Duodenal mucosa (tissue), 2 donors: Measurements from ENCODE around the gene KRR1.
"Not testable (repeated sequence)": the region's sequence is repeated elsewhere in the genome, so short reads cannot be mapped to it uniquely, and the experiment has no call there.

ENCODE experiments used
- H3K27ac ChIP-seq: one replicate; pipeline ENCODE4 v1.7.0; 2013; ENCODE audit warnings: low read depth, low read length
- H3K27me3 ChIP-seq, 2 donors: one replicate each; pipeline ENCODE4 v1.7.0; 2013; ENCODE audit warnings: low read length in 2 of 2, control low read depth in 1 of 2; ENCODE audit not compliant: insufficient read depth in 2 of 2, control insufficient read depth in 1 of 2
- H3K36me3 ChIP-seq, 2 donors: one replicate each; pipeline ENCODE4 v1.7.0; 2013; ENCODE audit warnings: low read length in 2 of 2, control low read depth in 1 of 2; ENCODE audit not compliant: insufficient read depth in 2 of 2, control insufficient read depth in 1 of 2
- H3K4me1 ChIP-seq, 2 donors: one replicate each; pipeline ENCODE4 v1.7.0; 2013; ENCODE audit warnings: low read length in 2 of 2, control low read depth in 1 of 2; ENCODE audit not compliant: insufficient read depth in 2 of 2, control insufficient read depth in 1 of 2
- H3K4me3 ChIP-seq, 2 donors: one replicate each; pipeline ENCODE4 v1.7.0; 2013; ENCODE audit warnings: low read length in 2 of 2, low read depth in 1 of 2
- H3K9ac ChIP-seq, 2 donors: one replicate each; pipeline ENCODE4 v1.7.0; 2013; ENCODE audit warnings: low read length in 2 of 2, low read depth in 1 of 2
- H3K9me3 ChIP-seq, 2 donors: one replicate each; pipeline ENCODE4 v1.7.0; 2013; ENCODE audit warnings: low read length in 2 of 2, control low read depth in 1 of 2; ENCODE audit not compliant: control insufficient read depth in 1 of 2

KRR1 gene

DNA sequence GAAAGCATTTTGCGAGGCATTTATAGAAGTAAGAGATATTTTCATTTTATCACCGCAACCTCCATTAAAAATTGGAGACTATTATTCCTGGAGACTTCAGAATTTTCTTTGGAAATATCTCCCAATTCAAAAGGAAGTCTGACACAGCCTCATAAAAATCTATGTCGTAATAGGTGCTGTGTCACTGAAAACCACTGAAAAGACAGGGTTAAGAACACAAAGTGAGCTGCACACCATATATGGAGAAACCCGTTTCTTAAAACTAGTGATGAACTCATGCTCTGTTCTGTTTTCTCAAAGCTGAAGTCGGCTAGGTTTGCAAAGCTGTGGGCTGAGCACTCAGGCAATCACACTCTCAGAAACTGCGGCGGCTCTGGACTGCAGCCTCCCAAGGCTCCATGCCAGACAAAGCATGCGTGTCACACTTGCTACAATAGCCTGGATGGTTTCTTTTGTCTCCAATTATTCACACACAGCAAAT is 30.9 kb downstream of the KRR1 start, which contains the start of gene GLIPR1:
Gene GLIPR1 (plus strand): TSS at position 287 of the 481 bp plus-strand sequence. CDS start 126 bp downstream, at position 413.
- peaks cover 0 to 6% of the 10 kb centered on the region in 2 donors for H3K4me1 ChIP-seq
- H3K36me3 ChIP-seq = no peaks in the 10 kb centered on the region
- H3K9ac ChIP-seq = peak within 1 kb of the TSS; percentile 39 to 60
- H3K27ac ChIP-seq = peak within 1 kb of the TSS; percentile 55
- H3K9me3 ChIP-seq = no peaks in the 10 kb centered on the region
- H3K27me3 ChIP-seq = no peaks in the 10 kb centered on the region
- peak within 1 kb of the TSS; percentile 67 to 68 for H3K4me3 ChIP-seq

- Histone ChIP-seq H3K36me3 (no peaks in the 10 kb centered on the region), H3K4me3 (peak overlapping the region; percentile 67 to 68), H3K9me3 (no peaks in the 10 kb centered on the region), H3K27me3 (no peaks in the 10 kb centered on the region), H3K4me1 (peaks cover 0 to 6% of the 10 kb centered on the region in 2 donors), H3K9ac (peak overlapping the region; percentile 15 to 60), H3K27ac (no peak overlapping the region)
Measured at GRCh38 chr12:75479963-75480461, 31.4 kb downstream of the KRR1 start.

DNA sequence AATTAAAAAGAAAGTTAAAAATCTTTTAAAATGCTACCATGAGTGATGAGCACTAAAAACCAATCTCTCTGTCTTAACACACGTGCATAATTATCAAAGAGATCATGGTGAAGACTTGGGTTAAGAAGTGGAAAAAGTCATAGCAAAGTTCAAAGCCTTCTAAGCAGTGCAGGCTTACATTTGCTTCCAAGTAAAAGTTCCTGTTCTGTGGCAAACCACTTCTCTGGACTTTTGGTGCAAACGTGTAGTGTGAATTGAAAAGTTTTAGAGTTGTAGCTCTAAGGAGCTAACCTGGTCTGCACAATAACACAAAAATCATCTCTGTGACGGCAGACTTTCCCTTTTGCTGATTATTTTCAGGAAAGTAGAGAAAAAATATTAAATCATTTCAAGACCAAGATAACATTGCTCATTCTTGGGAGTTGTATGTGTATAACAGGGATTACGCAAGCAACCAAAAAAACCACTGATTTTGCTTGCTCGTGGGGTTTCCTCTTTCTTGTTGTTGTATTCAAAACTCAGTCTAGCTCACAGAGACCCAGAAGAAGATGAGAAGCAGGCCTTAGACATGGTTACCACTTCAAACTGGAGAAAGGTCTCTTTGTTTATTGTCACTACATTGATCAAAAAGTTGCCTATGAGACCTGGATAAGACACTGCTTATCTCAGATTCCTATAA is 33.2 kb downstream of the KRR1 start:
- peaks cover 0 to 6% of the 10 kb centered on the region in 2 donors for H3K4me1 ChIP-seq
- H3K4me3 ChIP-seq = no peak overlapping the region
- H3K9me3 ChIP-seq = no peaks in the 10 kb centered on the region
- no peak overlapping the region for H3K27ac ChIP-seq
- no peaks in the 10 kb centered on the region for H3K36me3 ChIP-seq
- H3K9ac ChIP-seq = no peak overlapping the region
- H3K27me3 ChIP-seq = no peaks in the 10 kb centered on the region

DNA sequence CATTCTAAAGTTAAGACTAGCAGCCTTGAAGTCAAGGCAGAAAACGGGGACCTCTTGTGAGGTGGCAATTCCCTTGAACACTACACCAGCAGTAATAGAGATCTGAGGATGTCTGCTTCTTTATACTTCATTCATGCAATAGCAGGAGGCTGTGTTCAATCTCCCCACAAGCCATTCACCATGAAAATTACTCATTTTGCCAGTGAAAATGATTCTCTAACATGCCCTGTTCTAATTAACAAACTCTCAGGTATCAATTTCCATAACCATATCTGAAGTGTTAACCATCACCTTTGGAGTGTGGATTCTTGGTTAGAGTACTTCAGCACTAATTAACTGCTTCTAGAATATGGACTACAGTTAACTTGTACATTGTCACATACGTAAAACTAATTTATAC is 34.3 kb downstream of the KRR1 start:
- no peak overlapping the region for H3K9ac ChIP-seq
- H3K36me3 ChIP-seq = no peaks in the 10 kb centered on the region
- no peak overlapping the region for H3K4me3 ChIP-seq
- H3K27me3 ChIP-seq = no peaks in the 10 kb centered on the region
- H3K9me3 ChIP-seq = no peaks in the 10 kb centered on the region
- H3K4me1 ChIP-seq = no peaks in the 10 kb centered on the region
- no peak overlapping the region for H3K27ac ChIP-seq

DNA sequence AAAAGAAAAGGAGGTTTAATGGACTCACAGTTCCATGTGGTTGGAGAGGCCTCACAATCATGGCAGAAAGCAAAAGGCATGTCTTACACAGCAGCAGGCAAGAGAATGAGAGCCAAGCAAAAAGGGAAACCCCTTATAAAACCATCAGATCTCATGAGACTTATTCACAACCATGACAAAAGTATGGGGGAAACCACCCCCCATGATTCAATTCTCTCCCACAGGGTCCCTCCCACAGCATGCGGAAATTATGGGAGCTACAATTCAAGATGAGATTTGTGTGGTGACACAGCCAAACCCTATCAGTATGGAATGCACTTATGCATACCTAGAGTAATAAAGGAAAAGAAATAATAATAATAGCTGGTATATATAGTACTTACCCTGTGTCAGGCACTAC is 35.3 kb downstream of the KRR1 start:
- H3K4me1 ChIP-seq = no peaks in the 10 kb centered on the region
- no peaks in the 10 kb centered on the region for H3K27me3 ChIP-seq
- H3K9ac ChIP-seq = no peak overlapping the region
- H3K4me3 ChIP-seq = no peak overlapping the region
- H3K36me3 ChIP-seq = no peaks in the 10 kb centered on the region
- H3K27ac ChIP-seq = no peak overlapping the region
- H3K9me3 ChIP-seq = no peaks in the 10 kb centered on the region

DNA sequence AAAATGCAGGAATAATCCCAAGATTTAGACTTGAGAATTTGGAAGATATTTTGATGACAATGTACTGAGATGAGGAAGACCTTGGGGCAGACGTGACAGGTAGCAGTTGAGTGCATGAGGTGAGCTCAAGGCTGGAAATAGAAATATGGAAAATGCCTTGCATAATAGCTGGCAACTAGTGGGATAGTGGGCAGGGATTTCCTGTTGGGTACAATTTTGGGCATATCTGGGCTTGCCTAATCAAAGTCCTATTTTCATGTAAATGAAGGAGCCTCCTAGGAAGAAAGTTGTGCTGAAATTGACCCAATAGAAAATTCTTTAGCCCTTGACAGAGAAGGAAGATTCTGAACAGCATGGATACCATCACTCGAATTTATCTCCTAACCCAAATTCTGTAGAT is 37.3 kb downstream of the KRR1 start:
- Histone ChIP-seq H3K9me3 (no peaks in the 10 kb centered on the region), H3K4me3 (no peak overlapping the region), H3K36me3 (no peaks in the 10 kb centered on the region), H3K27me3 (no peaks in the 10 kb centered on the region), H3K9ac (no peak overlapping the region), H3K27ac (no peak overlapping the region), H3K4me1 (no peaks in the 10 kb centered on the region)

DNA sequence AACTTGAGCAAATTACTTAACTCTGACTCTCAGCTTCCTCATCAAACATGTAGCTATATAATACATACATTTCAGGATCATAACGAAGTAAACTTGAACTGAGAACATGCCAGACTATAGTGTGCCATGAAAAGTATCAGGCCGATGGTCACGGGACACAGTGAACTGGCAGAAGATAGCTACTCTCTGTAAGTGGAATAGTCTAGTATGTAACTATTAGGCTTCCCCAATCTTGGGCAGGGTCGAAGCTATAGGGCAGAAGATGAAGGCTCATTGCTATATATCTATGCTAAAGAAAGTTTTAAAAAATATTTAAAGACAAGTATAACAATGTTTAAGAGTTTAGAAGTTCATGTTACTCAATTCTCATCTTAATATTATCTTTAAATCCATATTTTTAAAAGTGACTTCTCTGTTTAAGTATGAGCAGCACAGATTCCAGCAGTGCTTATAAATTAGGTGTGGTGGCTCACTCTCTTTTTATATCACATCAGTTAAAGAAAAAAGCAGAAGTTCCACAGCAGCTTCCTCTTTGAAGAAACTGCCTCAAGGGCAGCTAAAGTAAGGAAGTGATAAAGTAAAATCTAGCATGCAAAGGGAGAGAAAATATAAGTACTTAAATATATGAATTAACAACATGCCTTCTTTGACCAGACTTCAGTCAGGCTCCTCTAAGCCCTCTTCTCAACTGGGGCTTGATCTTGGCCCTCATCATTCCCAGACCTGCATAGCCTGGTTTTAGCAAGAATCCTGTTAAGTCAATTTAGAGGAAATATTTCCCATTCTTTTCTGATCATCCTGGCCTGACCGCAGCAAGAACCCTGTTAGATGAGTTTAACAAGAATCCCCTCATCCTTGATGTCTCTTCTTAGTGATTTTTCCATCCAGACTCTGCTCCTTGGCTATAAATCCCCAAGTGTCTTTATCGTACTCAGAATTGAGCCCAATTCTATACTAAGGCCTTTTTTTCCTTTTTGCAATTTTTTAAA is 39.2 kb downstream of the KRR1 start:
- Histone ChIP-seq H3K27me3 (no peaks in the 10 kb centered on the region), H3K36me3 (no peaks in the 10 kb centered on the region), H3K9ac (no peak overlapping the region), H3K9me3 (no peaks in the 10 kb centered on the region), H3K4me1 (no peaks in the 10 kb centered on the region), H3K4me3 (no peak overlapping the region), H3K27ac (no peak overlapping the region)

- H3K27ac ChIP-seq = no peak overlapping the region
Measured at GRCh38 chr12:75460204-75460603, 51.2 kb downstream of the KRR1 start.

DNA sequence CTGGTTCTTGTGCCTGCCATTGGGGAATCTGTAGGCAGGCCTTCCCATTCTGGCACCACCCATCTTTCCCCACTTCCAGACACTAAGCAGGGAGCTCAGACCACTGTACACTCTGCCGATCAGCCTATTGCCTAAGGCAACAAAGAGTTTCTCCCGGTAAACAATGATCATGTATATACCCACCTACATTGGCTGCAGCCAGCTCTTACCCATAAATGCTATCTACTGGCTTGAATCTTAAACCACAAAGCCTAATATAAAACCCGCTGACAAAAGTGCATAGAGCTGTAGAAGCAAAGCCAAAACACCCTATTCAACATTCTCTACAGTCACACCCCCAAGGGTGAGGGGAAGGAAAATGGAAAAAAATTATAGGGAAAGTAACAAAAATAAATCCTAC is 51.7 kb downstream of the KRR1 start:
- Histone ChIP-seq H3K27me3 (no peaks in the 10 kb centered on the region), H3K4me3 (no peak overlapping the region), H3K9ac (no peak overlapping the region), H3K4me1 (no peaks in the 10 kb centered on the region), H3K27ac (no peak overlapping the region), H3K36me3 (no peaks in the 10 kb centered on the region), H3K9me3 (peaks cover 3% of the 10 kb centered on the region in 2 donors)

More at GRCh38 chr12:75460204-75460603, 51.2 kb downstream of the KRR1 start:
- Histone ChIP-seq H3K9me3 (peaks cover 3% of the 10 kb centered on the region in 2 donors), H3K4me1 (no peaks in the 10 kb centered on the region), H3K27me3 (no peaks in the 10 kb centered on the region), H3K36me3 (no peaks in the 10 kb centered on the region), H3K4me3 (no peak overlapping the region), H3K9ac (no peak overlapping the region)

DNA sequence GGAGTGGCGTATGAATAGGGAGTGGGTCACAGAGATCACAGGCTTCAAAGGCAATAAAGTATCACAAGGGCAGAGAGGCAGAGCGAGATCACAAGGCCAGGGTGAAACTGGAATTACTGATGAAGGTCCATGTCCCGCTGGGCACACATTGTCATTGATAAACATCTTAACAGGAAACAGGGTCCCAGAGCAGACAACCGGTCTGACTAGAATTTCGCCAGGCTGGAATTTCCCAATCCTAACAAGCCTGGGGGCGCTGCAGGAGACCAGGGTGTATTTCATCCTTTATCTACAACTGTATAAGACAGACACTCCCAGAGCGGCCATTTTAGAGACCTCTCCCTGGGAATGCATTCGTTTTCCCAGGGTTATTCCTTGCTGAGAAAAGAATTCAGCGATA is 53.5 kb downstream of the KRR1 start:
- H3K9me3 ChIP-seq, H3K27ac ChIP-seq, H3K27me3 ChIP-seq, H3K4me3 ChIP-seq, H3K4me1 ChIP-seq, H3K36me3 ChIP-seq, H3K9ac ChIP-seq: not testable (repeated sequence)
